Activated T-helper 9 cell treated with anti-CD3 and anti-CD28 coated beads, Interleukin-2, amount 50 U/mL, for 16 hours (primary cell): ENCODE data around the gene ZNF304.
"Not testable (repeated sequence)": the region's sequence is repeated elsewhere in the genome, so short reads cannot be mapped to it uniquely, and the experiment has no call there.

Source experiments
- DNase-seq: peaks from one replicate; pipeline ENCODE4 v3.0.0-alpha.2; 2020; ENCODE audit warnings: low read depth

The ZNF304 gene

GRCh38 chr19:57362419-57362818 lies 11.3 kb downstream of the ZNF304 start:
- DNase-seq = no peak

GRCh38 chr19:57362997-57363687 lies 12.1 kb downstream of the ZNF304 start, which contains the start of the genes TRAPPC2B and ZNF547:
Gene TRAPPC2B (plus strand): TSS chr19:57363551. CDS start chr19:57364834, 1,283 bp downstream.
Gene ZNF547 (plus strand): TSS chr19:57363551. CDS start chr19:57368556, 5,005 bp downstream.
- DNase-seq = peak; percentile 97

GRCh38 chr19:57363688-57364181 lies 12.7 kb downstream of the ZNF304 start:
- no peak for DNase-seq

GRCh38 chr19:57366776-57367175 lies 15.7 kb downstream of the ZNF304 start:
- no peak for DNase-seq

- no peak for DNase-seq
Measured at GRCh38 chr19:57374179-57374578, 23.1 kb downstream of the ZNF304 start.

- DNase-seq = not testable (repeated sequence)
Measured at GRCh38 chr19:57374647-57375046, 23.6 kb downstream of the ZNF304 start.

GRCh38 chr19:57376151-57376550 lies 25.1 kb downstream of the ZNF304 start:
- no peak for DNase-seq

- no peak for DNase-seq
Measured at GRCh38 chr19:57377498-57378146, 26.6 kb downstream of the ZNF304 start.

GRCh38 chr19:57380923-57381322 lies 29.9 kb downstream of the ZNF304 start:
- no peak for DNase-seq

- DNase-seq = no peak
Measured at GRCh38 chr19:57382806-57383488, 31.9 kb downstream of the ZNF304 start.

GRCh38 chr19:57389194-57389729 lies 38.2 kb downstream of the ZNF304 start:
- DNase-seq = no peak

- peak; percentile 96 for DNase-seq
Measured at GRCh38 chr19:57389730-57390598, 38.9 kb downstream of the ZNF304 start, which contains the start of gene ZNF548. Gene ZNF548 (plus strand): TSS chr19:57389854. CDS start chr19:57390100, 246 bp downstream.

- DNase-seq = no peak
Measured at GRCh38 chr19:57395710-57396109, 44.6 kb downstream of the ZNF304 start.

GRCh38 chr19:57398868-57399267 lies 47.8 kb downstream of the ZNF304 start:
- DNase-seq = no peak

- no peak for DNase-seq
Measured at GRCh38 chr19:57403737-57404563, 52.9 kb downstream of the ZNF304 start.

GRCh38 chr19:57406516-57407123 lies 55.5 kb downstream of the ZNF304 start:
- peak; percentile 46 for DNase-seq
